GM12891 (cell line): ENCODE measurements around the gene HEATR9.

Experiments used
- POLR2A ChIP-seq: IDR thresholded peaks from 2 replicates; pipeline ENCODE4 v1.6.1; 2011; ENCODE audit warnings: low read depth, low read length, control low read depth
- POLR2AphosphoS5 ChIP-seq: IDR thresholded peaks from 2 replicates; pipeline ENCODE4 v1.6.1; 2011; ENCODE audit warnings: low read depth, low read length, control low read depth
- POU2F2 ChIP-seq: IDR thresholded peaks from 2 replicates; pipeline ENCODE4 v1.6.1; 2011; ENCODE audit warnings: low read depth, mild to moderate bottlenecking, control low read depth, low read length, moderate library complexity
- SPI1 ChIP-seq: IDR thresholded peaks from 2 replicates; pipeline ENCODE4 v1.6.1; 2011; ENCODE audit warnings: low read depth, low read length, control low read depth
- TAF1 ChIP-seq: IDR thresholded peaks from 2 replicates; pipeline ENCODE4 v1.6.1; 2011; ENCODE audit warnings: low read depth, low read length, control low read depth

GRCh38 chr17:35879773-35880654, 11.3 kb upstream of the HEATR9 start, which contains the start of gene CCL5:
- TF ChIP-seq POLR2A: peak; percentile 98
- TF ChIP-seq SPI1: 0 out of 2 replicates have a peak, but pooled peaks have one; percentile 4
- peak; percentile 98 for TF ChIP-seq POLR2AphosphoS5
- peak; percentile 59 for TF ChIP-seq TAF1
- TF ChIP-seq POU2F2: 0 out of 2 replicates have a peak, but pooled peaks have one; percentile 72
